ENCODE data around the gene ZNF740.

- TF ChIP-seq CTCF (IDR thresholded peaks at IDR 0.05) = no peak
- no peak for TF ChIP-seq POLR2A (IDR thresholded peaks at IDR 0.05)
These were observed 31.2 kb downstream of the ZNF740 start for GRCh38 chr12:53211476-53212381.
